NCI-H345 treated with DMSO at 0.1 percent for 48 hours (cell line): ENCODE data around the gene SGSM2.
A peak's percentile ranks its signal among the peaks of the same experiment; 100 is the strongest.
"Not testable (repeated sequence)": the region's sequence is repeated elsewhere in the genome, so short reads cannot be mapped to it uniquely, and the experiment has no call there.

Experiments
- DNase-seq: peaks from one replicate; lab custom pipeline; 2025; ENCODE audit not compliant: unreplicated experiment; lab: John Stamatoyannopoulos, UW

SGSM2 gene, protein sequence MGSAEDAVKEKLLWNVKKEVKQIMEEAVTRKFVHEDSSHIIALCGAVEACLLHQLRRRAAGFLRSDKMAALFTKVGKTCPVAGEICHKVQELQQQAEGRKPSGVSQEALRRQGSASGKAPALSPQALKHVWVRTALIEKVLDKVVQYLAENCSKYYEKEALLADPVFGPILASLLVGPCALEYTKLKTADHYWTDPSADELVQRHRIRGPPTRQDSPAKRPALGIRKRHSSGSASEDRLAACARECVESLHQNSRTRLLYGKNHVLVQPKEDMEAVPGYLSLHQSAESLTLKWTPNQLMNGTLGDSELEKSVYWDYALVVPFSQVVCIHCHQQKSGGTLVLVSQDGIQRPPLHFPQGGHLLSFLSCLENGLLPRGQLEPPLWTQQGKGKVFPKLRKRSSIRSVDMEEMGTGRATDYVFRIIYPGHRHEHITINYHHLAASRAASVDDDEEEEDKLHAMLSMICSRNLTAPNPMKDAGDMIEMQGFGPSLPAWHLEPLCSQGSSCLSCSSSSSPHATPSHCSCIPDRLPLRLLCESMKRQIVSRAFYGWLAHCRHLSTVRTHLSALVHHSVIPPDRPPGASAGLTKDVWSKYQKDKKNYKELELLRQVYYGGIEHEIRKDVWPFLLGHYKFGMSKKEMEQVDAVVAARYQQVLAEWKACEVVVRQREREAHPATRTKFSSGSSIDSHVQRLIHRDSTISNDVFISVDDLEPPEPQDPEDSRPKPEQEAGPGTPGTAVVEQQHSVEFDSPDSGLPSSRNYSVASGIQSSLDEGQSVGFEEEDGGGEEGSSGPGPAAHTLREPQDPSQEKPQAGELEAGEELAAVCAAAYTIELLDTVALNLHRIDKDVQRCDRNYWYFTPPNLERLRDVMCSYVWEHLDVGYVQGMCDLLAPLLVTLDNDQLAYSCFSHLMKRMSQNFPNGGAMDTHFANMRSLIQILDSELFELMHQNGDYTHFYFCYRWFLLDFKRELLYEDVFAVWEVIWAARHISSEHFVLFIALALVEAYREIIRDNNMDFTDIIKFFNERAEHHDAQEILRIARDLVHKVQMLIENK

GRCh38 chr17:2336852-2337543, at the start of gene SGSM2:
Gene SGSM2, plus strand, starts transcription at chr17:2337501. Its CDS starts 188 bp downstream, at chr17:2337689.
- peak; percentile 18 for DNase-seq

DNA sequence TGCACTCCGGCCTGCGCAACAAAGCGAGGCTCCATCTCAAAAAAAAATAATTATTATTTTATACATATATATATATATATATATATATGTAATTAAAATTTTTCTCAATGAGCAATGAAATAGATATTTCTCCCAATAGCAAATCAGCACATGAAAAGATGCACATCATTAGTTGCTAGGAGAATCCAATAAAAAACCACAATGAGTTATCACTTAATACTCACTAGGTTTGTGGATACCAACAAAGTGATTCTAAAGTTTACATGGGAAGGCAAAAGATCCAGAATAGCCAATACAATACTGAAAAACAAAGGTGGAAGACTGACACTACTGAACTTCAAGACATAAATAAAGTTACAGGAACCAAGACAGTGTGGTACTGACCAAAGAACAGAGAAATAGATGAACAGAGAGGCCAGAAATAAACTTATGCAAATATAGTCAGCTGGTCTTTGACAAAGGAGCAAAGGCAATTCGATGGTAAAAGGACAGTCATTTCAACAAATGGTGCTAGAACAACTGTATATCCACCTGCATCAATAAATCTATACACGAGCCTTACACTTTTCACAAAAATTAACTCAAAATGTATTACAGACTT, 47.3 kb upstream of the SGSM2 start:
- DNase-seq, result no peak

- no peak for DNase-seq
These were observed 45.2 kb upstream of the SGSM2 start for GRCh38 chr17:2292100-2292499.

DNA sequence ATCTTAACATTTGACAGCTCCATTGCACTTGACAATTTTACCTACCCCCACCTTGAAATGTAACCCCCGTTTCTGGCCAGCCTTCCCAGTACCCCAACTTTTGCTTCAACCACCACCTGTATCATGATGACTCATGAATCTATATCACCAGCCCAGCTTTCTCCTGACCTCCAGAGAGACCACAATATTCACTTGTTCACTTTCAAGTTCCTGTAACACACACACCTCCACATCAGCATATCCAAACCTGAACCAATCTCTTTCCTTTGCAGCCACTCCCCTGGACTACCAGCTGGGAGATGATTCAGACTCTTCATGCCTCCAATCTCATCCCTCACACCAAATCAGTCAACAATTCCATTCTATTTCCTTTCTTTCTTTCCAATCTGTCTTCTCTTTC, 41.7 kb upstream of the SGSM2 start:
- no peak for DNase-seq

- DNase-seq, result no peak
These were observed 40.3 kb upstream of the SGSM2 start for GRCh38 chr17:2297023-2297422.

DNA sequence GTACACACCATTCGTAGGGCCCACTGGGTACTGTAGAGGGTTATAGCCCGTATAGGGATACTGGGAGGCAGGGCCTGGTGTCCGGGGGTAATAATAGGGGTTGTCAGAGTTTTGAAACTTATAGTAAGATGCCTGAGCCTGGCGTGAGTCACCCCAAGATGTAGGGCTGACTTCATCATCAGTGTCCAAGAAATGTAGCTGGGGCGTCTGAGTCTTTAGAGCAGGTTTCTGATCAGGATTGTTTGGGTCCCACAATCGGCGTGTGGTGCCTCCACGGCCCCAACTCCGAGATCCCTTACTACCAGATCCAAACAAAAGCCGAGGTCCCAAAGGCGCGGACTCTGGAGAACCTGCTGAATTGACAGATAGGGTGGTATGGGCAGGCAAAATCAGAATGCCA, 38.2 kb upstream of the SGSM2 start:
- DNase-seq, result no peak

DNA sequence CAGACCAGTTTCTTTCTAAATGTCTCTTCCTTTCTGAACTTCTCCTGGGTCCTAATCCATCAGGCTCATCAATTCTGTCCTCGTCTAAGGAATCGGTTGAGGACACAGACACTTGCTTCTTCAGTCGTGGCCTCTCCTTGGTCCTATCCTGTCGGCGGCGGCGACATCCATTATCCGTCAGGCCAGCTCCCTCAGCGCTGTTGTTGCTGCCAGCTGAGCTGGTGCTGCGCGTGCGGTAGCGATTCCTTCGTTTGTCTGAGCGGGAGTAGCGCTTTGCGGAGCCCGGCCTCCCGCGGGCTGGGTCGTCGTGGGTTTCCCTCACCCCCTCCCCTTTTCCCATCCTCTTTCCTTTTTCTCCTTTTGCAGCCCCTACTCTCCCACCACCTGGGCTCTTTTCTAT, 37.5 kb upstream of the SGSM2 start:
- DNase-seq, result no peak

DNA sequence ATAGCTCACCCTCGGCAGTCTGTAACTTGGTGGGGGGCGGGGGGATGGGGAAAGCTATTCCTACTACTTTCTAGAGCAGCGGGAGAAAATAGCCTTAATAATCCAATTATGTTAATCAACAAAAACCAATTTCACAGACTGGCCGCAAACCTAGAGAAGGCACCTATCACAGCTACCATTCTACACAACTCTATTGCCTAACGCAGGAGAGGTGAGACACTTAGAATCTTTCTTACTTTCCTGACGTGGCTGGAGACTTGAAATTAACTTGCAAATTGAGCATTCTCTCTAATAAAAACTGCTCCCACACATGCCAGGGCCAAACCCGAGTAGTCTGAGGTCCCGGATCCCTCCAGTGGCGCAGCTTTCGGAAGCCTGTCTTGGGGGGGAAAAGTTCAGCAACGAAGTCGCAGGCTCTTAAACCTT, 34.5 kb upstream of the SGSM2 start:
- DNase-seq, result no peak

- DNase-seq, result peak; percentile 41
These were observed 33.8 kb upstream of the SGSM2 start, which contains the start of the genes SMG6 and SRR for GRCh38 chr17:2303204-2304188. Gene SMG6, minus strand, starts transcription at chr17:2303785. Its CDS starts 65 bp downstream, at chr17:2303720. Gene SRR, plus strand, starts transcription at chr17:2303950. Its CDS starts 11,611 bp downstream, at chr17:2315561.

- DNase-seq, result no peak
These were observed 32.4 kb upstream of the SGSM2 start for GRCh38 chr17:2304931-2305330.

GRCh38 chr17:2309338-2310154, 27.8 kb upstream of the SGSM2 start:
- DNase-seq, result no peak

- DNase-seq, result no peak
These were observed 24.6 kb upstream of the SGSM2 start for GRCh38 chr17:2312736-2313135.

DNA sequence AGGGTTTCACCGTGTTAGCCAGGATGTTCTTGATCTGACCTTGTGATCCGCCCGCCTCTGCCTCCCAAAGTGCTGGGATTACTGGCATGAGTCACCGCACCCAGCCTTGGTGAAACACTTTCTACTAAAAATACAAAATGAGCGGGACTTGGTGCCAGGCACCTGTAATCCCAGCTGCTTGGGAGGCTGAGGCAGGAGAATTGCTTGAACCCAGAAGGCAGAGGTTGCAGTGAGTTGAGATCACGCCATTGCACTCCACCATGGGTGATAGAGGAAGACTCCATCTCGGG, 20.4 kb upstream of the SGSM2 start:
- not testable (repeated sequence) for DNase-seq

GRCh38 chr17:2317796-2318195, 19.5 kb upstream of the SGSM2 start:
- DNase-seq, result no peak

GRCh38 chr17:2319051-2319450, 18.2 kb upstream of the SGSM2 start:
- no peak for DNase-seq

GRCh38 chr17:2321399-2321798, 15.9 kb upstream of the SGSM2 start:
- DNase-seq, result no peak

DNA sequence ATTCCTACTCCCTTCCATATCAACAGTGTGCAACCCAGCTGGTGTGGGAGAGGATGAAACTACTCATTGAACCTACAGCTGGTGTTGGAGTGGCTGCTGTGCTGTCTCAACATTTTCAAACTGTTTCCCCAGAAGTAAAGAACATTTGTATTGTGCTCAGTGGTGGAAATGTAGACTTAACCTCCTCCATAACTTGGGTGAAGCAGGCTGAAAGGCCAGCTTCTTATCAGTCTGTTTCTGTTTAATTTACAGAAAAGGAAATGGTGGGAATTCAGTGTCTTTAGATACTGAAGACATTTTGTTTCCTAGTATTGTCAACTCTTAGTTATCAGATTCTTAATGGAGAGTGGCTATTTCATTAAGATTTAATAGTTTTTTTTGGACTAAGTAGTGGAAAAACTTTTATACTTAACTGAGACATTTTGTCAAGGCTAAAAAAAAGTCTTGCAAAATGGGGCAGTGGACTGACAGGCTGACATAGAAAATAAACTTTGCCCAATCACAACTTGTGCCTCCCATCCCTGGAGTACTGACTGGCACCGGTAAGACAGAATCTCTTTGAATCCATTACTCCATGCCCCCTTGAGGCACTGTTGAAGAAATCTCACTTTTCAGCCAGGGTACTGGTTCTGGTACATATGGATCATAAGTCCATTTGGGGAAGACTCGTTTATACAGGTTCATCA, 13.5 kb upstream of the SGSM2 start:
- no peak for DNase-seq

GRCh38 chr17:2331303-2331702, 6.0 kb upstream of the SGSM2 start:
- no peak for DNase-seq
